SIG-M5 treated with dmso at 0.1 percent for 504 hours (cell line): Measurements from ENCODE around the gene FAM228A.
A peak's percentile ranks its signal among the peaks of the same experiment; 100 is the strongest.
"Not testable (repeated sequence)": the region's sequence is repeated elsewhere in the genome, so short reads cannot be mapped to it uniquely, and the experiment has no call there.

Experiments used
- DNase-seq: peaks from one replicate; lab custom pipeline; 2025; ENCODE audit not compliant: unreplicated experiment; lab: John Stamatoyannopoulos, UW

The FAM228A gene

DNA sequence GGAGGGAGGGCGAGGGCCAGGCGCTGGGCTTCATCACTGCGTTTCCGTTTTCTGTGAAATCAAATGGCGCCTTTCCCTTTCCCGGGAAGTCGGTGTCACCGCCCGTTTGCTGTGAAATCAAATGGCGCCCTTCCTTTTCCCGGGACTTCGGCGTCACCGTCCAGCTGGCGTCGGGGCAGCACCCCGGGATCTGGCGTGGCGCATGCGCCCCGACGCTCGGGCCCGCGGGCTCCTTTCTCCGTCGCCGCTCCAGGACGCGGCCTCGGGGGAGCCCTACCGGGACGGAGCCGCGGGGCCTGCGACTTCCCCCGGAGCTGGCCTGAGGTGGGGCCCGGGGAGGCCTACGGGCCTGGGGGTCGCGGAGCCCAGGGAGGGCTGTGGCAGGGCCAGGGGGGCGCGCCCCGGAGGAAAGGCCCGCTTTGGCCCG lies at the start of gene FAM228A:
Gene FAM228A, plus strand, starts transcription at position 203 of the 427 bp plus-strand sequence. CDS start 428 bp downstream, outside the sequence.
- DNase-seq = no peak

DNA sequence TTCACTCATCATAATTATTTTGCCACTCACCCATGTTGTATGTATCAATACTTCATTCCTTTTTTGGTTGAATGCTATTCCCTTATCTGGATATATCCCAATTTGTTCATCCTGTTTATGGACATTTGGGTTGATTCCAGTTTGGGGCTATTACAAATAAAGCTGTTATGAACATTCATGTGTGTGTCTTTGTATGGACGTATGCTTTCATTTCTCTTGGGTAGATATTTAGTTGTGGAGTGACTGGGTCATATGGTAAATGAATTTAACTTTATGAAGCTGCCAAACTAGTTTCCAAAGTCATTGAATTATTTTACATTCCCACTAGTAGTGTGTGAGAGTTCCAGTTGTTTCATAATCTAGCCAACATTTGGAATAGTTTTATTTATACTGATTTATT lies 48.9 kb upstream of the FAM228A start:
- DNase-seq = no peak

- DNase-seq = no peak
These were observed 42.3 kb upstream of the FAM228A start for GRCh38 chr2:24132543-24132942.

DNA sequence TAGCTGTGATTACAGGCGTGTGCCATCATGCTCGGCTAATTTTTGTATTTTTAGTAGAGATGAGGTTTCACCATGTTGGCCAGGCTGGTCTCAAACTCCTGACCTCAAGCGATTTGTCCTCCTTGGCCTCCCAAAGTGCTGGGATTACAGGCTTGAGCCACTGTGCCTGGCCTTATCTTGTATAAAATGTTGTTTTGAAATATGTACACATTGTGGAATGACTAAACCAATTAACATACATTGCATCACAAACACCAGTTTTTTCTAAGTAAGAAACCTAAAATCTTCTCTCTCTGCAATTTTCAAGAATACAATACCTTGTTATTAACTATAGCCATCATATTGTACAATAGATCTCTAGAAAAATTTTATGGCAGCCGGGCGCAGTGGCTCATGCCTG lies 34.5 kb upstream of the FAM228A start:
- not testable (repeated sequence) for DNase-seq

DNA sequence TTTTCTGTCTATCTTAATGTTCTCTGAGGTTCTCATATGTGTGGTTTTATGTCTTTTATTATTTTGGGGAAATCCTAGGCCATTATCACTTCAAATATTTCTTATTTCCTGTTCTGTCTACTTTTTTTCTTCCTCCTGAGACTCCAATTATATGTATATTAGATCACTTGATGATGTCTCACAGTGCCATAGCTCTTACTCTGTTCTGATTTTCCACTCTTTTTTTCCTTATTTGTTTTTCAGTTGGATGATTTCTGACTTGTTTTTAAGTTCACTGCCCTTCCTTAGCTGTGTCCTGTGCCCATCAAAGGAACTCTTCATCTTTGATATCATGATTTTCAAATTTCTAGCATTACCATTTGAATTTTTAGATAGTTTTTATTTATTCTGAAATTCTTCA lies 27.5 kb upstream of the FAM228A start:
- DNase-seq = no peak

DNA sequence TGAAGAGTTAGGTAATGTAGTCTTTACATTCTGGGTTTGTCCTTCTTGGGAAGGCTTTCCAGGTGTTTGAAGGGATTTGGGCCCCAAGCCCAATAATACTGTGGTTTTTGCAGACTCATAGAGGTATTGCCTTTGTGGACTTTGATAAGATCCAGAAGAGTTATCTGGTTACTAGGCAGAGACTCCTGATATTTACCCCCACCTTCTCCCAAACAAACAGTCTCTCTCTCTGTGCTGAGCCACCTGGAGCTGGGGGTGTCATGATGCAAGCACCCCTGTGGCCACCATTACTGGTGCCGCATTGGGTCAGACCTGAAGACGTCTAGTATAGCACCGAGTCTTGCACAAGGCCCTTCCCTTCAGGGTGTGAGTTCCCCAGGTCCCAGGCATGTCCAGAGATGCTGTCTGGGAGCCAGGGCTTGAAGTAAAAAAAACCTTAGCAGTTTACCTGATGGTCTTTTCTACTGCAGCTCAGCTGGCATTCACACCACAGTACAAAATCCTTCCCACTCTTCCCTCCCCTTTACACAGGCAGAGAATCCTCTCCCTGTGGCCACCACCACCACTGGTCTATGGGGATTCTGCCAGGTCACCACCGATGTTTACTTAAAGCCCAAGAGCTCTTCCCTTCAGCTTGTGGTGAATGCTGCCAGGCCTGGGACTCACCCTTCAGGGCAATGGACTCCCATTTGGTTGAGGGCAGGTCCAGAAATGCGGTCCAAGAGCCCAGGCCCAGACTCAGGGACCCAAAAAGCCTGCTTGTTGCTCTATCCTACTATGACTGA lies 22.2 kb upstream of the FAM228A start:
- DNase-seq = no peak

DNA sequence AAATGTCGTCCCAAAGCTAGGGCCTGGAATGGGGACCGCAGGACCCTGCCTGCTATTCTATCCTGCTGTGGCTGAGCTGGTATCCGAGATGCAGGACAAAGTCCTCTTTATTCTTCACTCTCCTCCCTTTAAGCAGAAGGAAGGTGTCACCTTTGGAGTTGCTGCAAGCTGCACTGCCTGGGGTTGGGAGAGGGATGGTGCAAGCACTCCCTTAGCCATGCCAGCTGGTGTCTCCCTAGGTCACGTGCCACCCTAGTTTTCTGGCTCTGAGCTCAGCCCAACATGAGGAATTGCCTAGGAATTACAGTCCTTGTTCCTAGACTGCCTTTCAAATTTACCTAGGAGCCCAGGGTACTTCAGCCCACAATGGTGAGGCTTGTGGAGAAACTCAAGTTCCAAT lies 21.4 kb upstream of the FAM228A start:
- no peak for DNase-seq

DNA sequence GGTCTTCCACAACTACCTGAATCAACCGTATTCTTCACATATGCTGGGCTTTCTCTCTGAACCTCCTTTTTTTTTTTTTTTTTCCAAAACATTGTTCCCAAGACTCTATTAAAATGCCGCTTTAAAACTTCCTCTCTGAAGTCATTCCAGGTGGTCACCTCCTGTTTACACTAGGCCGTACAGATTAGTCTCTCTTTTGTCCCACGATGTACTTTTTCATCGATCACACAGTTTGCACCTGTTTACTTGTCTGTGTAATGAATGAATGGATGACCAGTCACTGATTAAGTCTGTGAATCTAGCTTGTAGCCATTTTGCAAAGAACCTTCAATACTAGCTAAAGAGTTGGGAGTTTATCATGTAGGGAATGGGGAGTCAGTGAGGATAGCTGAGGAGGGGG lies 16.7 kb upstream of the FAM228A start:
- no peak for DNase-seq

GRCh38 chr2:24159708-24160107 lies 15.1 kb upstream of the FAM228A start:
- DNase-seq = no peak

- no peak for DNase-seq
These were observed 14.1 kb upstream of the FAM228A start for GRCh38 chr2:24160761-24161160.

- DNase-seq = no peak
These were observed 12.4 kb upstream of the FAM228A start for GRCh38 chr2:24162494-24162893.

GRCh38 chr2:24163186-24163585 lies 11.7 kb upstream of the FAM228A start:
- DNase-seq = peak; percentile 66

DNA sequence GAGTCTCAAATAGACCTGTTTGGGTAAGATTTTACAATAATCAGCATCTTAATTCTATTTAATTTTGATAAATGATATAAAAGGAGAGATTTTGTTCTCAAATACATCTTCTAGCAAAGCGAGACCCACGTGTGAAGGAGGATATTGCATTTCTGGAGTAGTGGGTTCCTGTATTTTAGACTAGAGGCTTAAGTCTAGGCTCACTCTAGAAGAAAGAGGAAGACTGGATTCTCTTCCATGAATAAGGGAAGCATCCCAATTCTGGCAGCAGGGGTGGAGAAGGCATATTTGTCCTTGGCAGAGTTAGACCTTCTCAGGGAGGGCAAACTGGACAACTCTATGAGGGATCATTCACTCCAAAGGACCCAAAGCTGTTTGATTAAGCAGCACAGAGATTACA lies 11.3 kb upstream of the FAM228A start:
- DNase-seq = no peak

- peak; percentile 77 for DNase-seq
These were observed 10.4 kb upstream of the FAM228A start for GRCh38 chr2:24164416-24164973.

- no peak for DNase-seq
These were observed 5.8 kb upstream of the FAM228A start for GRCh38 chr2:24169023-24169422.

DNA sequence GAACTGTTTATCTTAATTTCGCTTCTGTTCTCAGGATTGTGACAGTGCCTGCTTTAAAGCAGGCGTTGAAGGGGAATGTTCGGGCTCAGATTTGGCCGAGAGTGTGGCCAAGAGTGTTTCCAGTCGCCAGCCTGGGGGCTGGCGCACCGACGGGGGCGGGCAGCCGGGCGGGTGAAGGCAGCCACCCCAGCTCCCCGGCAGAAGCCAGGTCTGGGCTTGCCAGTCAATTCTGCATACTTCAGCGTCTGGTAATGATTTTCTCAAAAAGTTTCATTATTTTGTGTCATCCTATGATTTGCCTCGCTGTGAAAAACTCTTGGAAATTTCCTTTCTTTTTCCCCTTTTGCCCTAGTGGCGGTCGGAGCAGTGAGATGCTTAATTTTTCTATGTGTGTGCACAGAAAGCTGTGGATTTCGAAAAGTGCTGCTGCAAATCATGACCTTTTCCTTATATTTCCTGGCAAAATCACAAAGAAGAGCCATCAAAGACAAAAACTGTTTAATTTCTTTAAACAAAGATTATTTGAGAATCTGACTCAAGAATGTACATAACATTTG lies 856 bp downstream of the FAM228A start:
- no peak for DNase-seq

DNA sequence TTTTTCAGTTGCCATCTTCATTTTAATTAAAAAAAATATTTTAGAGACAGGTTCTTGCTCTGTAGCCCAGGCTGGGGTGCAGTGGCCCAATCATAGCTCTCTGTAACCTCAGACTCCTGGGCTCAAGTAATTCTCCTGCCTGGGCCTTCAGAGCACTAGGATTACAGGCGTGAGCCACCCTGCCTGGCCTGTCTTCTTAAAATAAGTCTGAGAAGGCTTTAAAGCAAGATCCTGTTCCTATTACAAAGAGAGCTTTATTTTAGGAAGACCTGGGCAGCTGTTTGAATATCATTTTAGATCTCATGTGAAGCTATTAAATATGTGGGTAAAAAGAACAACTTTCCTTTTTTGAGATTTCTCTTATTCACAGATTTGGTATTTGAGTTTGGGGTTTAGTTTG lies 1.5 kb downstream of the FAM228A start:
- DNase-seq = no peak

GRCh38 chr2:24179683-24180082 lies 4.8 kb downstream of the FAM228A start:
- peak; percentile 12 for DNase-seq

DNA sequence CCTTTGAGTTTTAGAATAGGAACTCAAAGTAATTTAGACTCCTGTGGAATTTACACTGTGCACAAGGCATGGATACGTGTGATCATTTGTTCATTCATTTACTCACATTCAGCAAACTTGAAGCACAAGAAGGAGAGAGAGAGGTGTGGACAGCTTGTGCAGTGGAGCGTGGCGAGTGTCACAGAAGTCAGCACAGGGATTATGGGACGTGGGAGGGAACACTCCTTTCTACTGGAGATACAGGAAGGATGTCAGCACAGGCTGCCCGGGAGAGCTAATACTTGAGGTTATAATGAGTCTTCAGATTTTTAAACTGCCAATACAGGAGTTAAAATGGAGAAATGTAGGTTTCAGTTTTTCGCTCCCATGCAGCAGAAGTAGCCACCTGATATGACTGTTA lies 7.0 kb downstream of the FAM228A start:
- no peak for DNase-seq

GRCh38 chr2:24182507-24182906 lies 7.7 kb downstream of the FAM228A start:
- no peak for DNase-seq

DNA sequence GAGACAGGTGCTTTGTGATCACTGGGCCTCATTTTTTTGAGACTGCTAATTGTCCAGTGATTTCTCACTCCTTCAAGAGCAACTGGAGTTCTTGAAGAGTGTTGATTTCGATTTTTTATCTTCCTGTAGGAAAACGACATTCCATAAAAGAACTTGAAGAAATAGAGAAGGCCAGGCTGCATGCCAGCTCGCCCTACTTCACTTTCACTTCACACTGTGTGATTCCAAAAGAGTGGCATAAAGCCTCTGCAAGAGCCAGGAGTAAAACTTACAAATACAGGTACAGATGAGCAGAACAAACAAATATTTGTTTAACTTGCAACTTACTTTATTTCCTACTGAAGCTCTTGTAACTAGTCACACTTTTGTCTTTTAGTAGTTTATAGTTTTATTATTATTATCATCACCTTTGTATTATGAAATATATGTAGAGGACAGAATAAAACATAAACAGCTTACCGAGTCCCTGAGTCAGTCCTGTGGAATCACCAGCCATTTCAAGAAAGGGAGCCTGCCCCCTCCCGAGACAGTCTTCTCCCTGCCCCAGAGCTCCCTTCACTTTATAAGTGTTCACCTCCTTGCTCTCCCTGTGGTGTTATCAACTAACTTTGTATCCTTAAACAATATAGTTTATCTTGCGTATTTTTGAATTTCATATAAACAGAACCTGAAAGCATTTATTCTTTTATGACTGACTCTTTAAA lies 8.7 kb downstream of the FAM228A start:
- no peak for DNase-seq

DNA sequence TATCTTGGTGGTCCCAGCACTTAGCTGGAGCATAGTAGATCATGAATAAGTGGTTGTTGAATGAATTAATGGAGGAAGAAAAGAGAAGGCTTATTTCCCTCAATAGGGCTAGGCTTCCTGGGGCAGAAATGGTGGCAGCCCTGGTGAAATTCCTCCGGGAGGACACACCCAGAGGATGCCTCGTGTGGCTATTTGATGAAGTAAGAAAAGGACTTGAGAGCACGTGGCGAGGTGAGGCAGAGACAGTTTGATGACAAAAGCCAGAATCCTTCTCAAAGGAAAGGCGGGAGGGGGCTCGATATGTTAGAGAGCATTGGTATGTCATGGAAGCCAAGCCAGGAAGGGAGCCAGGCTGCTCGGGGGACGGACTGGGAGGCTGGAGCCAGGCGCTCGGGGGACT lies 14.7 kb downstream of the FAM228A start:
- DNase-seq = no peak
